ENCODE results near the gene FAM216B. TPM values are rescaled to one million over a fixed set of nuclear protein-coding genes. Genes with fewer than 3 reads are reported as not detected.
A peak's percentile ranks its signal among the peaks of the same experiment; 100 is the strongest.

The FAM216B gene
- total RNA-seq, 1 donor from 2014 or later: not detected

- no peaks in the 10 kb centered on the region for H3K27me3 ChIP-seq (ENCODE audit: control insufficient read depth, insufficient read depth, low read length)
- no peak for TF ChIP-seq CTCF (IDR thresholded peaks at IDR 0.05; ENCODE audit: insufficient read depth, low read length, poor library complexity, severe bottlenecking)
- H3K4me3 ChIP-seq (ENCODE audit: low read depth, low read length): no peak overlapping the region
- H3K36me3 ChIP-seq (ENCODE audit: control insufficient read depth, insufficient read depth, low read length): no peaks in the 10 kb centered on the region
- DNase-seq (ENCODE audit: low read depth): no peak
These were observed 53.6 kb downstream of the FAM216B start for GRCh38 chr13:42834946-42835345.

- Histone ChIP-seq H3K4me3 (ENCODE audit: low read depth, low read length) (no peak overlapping the region), H3K36me3 (ENCODE audit: control insufficient read depth, insufficient read depth, low read length) (no peaks in the 10 kb centered on the region), H3K27me3 (ENCODE audit: control insufficient read depth, insufficient read depth, low read length) (no peaks in the 10 kb centered on the region)
- peak; percentile 37 for DNase-seq (ENCODE audit: low read depth)
- TF ChIP-seq CTCF (IDR thresholded peaks at IDR 0.05; ENCODE audit: insufficient read depth, low read length, poor library complexity, severe bottlenecking): peak; percentile 60
These were observed 55.7 kb downstream of the FAM216B start for GRCh38 chr13:42836930-42837690.

Other genes with a start within 250 kb of the FAM216B start
- gene TNFSF11, start 207.4 kb upstream of the FAM216B start, total RNA-seq: 0.14 and 0.46 TPM in 2 replicates
- gene EPSTI1, start 210.7 kb downstream of the FAM216B start, total RNA-seq: 2.5 and 5.6 TPM in 2 replicates
- gene DNAJC15, start 242.0 kb downstream of the FAM216B start, total RNA-seq: 16.0 and 23.8 TPM in 2 replicates

Data from kidney epithelial cell (primary cell).